H1 (cell line): Measurements from ENCODE around the gene RGS6. TPM values are rescaled to one million over a fixed set of nuclear protein-coding genes. Genes with fewer than 3 reads are reported as not detected.

ENCODE experiments used
- CTCF ChIA-PET: fragments of 300-600 bp; sonication (Branson Sonifier 250); formaldehyde crosslinking; loops from one replicate; lab custom pipeline; 2021; ENCODE audit not compliant: partially characterized antibody; lab: Charles Lee
- POLR2A ChIA-PET: fragments of 300-600 bp; sonication (Branson Sonifier 250); formaldehyde crosslinking; loops from one replicate; lab custom pipeline; 2021; ENCODE audit warnings: inconsistent platforms; ENCODE audit not compliant: partially characterized antibody; lab: Charles Lee
- DNase-seq, 2 experiments: peaks; one replicate each; pipeline versions ENCODE4 v3.0.0 to v3.0.0-alpha.2; 2010 to 2022; ENCODE audit warnings: low spot score in 2 of 2, low read depth in 1 of 2, mixed read lengths in 1 of 2
- FAIRE-seq: peaks from 2 replicates; lab custom pipeline; 2011; peaks lifted over from hg19 to GRCh38; lab: Jason Lieb, UNC
- H2AFZ ChIP-seq: 2 replicates; pipeline ENCODE4 v1.8.1; 2012; ENCODE audit warnings: low read length, inconsistent platforms
- H2AK5ac ChIP-seq: 2 replicates; pipeline ENCODE4 v1.6.1; 2013; ENCODE audit warnings: low read depth, low read length
- H2BK120ac ChIP-seq: replicated peaks from 2 replicates; pipeline ENCODE3; 2013; ENCODE audit warnings: low read depth, low read length, inconsistent platforms
- H2BK12ac ChIP-seq: 2 replicates; pipeline ENCODE4 v1.6.1; 2013; ENCODE audit warnings: low read depth, low read length
- H2BK15ac ChIP-seq: 2 replicates; pipeline ENCODE4 v1.6.1; 2013; ENCODE audit warnings: low read length
- H2BK20ac ChIP-seq: 2 replicates; pipeline ENCODE4 v1.6.1; 2013; ENCODE audit warnings: low read length
- H2BK5ac ChIP-seq: 2 replicates; pipeline ENCODE4 v1.6.1; 2013; ENCODE audit warnings: low read depth, low read length
- H3K14ac ChIP-seq: 2 replicates; pipeline ENCODE4 v1.6.1; 2013; ENCODE audit warnings: inconsistent platforms; ENCODE audit not compliant: insufficient read length
- H3K18ac ChIP-seq: 2 replicates; pipeline ENCODE4 v1.6.1; 2013; ENCODE audit warnings: low read length; ENCODE audit errors: extremely low read depth
- H3K23ac ChIP-seq: 2 replicates; pipeline ENCODE4 v1.6.1; 2013; ENCODE audit warnings: inconsistent platforms; ENCODE audit not compliant: insufficient read length
- H3K23me2 ChIP-seq: 2 replicates; pipeline ENCODE4 v1.6.1; 2013; ENCODE audit warnings: low read depth, low read length
- H3K27ac ChIP-seq: 2 replicates; pipeline ENCODE4 v1.6.1; 2011; ENCODE audit warnings: low read depth, low read length, inconsistent platforms
- H3K27me3 ChIP-seq, 4 experiments: replicated peaks in 1 of 4; 1 replicate in 1 of 4; 2 replicates in 3 of 4; pipeline versions ENCODE4 v1.6.1 to v1.8.1; 2011 to 2013; ENCODE audit warnings: low read length in 3 of 4, mild to moderate bottlenecking in 3 of 4, inconsistent platforms in 2 of 4, mixed read lengths in 2 of 4, moderate library complexity in 1 of 4; ENCODE audit not compliant: control insufficient read depth in 3 of 4, insufficient read depth in 3 of 4; ENCODE audit errors: extremely low read depth in 1 of 4
- H3K36me3 ChIP-seq, 4 experiments: 2 replicates each; pipeline versions ENCODE4 v1.6.1 to v1.8.1; 2011 to 2013; ENCODE audit warnings: mild to moderate bottlenecking in 4 of 4, low read length in 3 of 4, moderate library complexity in 2 of 4, control low read depth in 1 of 4, inconsistent platforms in 1 of 4; ENCODE audit not compliant: insufficient read depth in 4 of 4, control insufficient read depth in 2 of 4
- H3K4ac ChIP-seq: replicated peaks from 2 replicates; pipeline ENCODE3; 2013; ENCODE audit warnings: low read length, low read depth, mixed read lengths, inconsistent platforms; ENCODE audit not compliant: insufficient read length
- H3K4me1 ChIP-seq, 4 experiments: replicated peaks in 1 of 4; 1 replicate in 1 of 4; 2 replicates in 3 of 4; pipeline versions ENCODE4 v1.6.1 to v1.8.1; 2011 to 2013; ENCODE audit warnings: low read length in 3 of 4, inconsistent platforms in 2 of 4, mixed read lengths in 1 of 4; ENCODE audit not compliant: insufficient read depth in 4 of 4, control insufficient read depth in 3 of 4
- H3K4me2 ChIP-seq, 2 experiments: 2 replicates each; pipeline versions ENCODE4 v1.6.1 to v1.8.1; 2011 to 2013; ENCODE audit warnings: low read depth in 2 of 2, low read length in 2 of 2, control low read depth in 1 of 2, inconsistent platforms in 1 of 2, mild to moderate bottlenecking in 1 of 2; ENCODE audit not compliant: insufficient read depth in 1 of 2
- H3K4me3 ChIP-seq, 4 experiments: fragments of 200-600, 300-600 bp in 1 of 4; sonication (generic), shearing (Covaris generic), sonication (Bioruptor Twin) in 1 of 4; 2 replicates each; pipeline versions ENCODE4 v1.5.1 to v1.8.1; 2011 to 2016; ENCODE audit warnings: low read length in 4 of 4, low read depth in 3 of 4, control low read depth in 2 of 4, inconsistent platforms in 2 of 4, mild to moderate bottlenecking in 2 of 4, mixed read lengths in 1 of 4, moderate library complexity in 1 of 4; ENCODE audit not compliant: insufficient read depth in 2 of 4; ENCODE audit errors: extremely low read depth in 1 of 4
- H3K56ac ChIP-seq: replicated peaks from 2 replicates; pipeline ENCODE3; 2013; ENCODE audit warnings: low read depth, mild to moderate bottlenecking, mixed read lengths, low read length, inconsistent platforms; ENCODE audit not compliant: insufficient read length
- H3K79me1 ChIP-seq: 2 replicates; pipeline ENCODE4 v1.6.1; 2013; ENCODE audit warnings: low read depth, low read length, control low read depth
- H3K79me2 ChIP-seq, 2 experiments: 2 replicates each; pipeline versions ENCODE4 v1.6.1 to v1.8.1; 2012 to 2013; ENCODE audit warnings: low read length in 2 of 2, mild to moderate bottlenecking in 2 of 2, inconsistent platforms in 1 of 2; ENCODE audit not compliant: insufficient read depth in 2 of 2, control insufficient read depth in 1 of 2
- H3K9ac ChIP-seq, 4 experiments: replicated peaks in 1 of 4; 1 replicate in 1 of 4; 2 replicates in 3 of 4; pipeline versions ENCODE4 v1.6.1 to v1.8.1; 2011 to 2013; ENCODE audit warnings: low read depth in 3 of 4, low read length in 3 of 4, control low read depth in 2 of 4, mild to moderate bottlenecking in 2 of 4, moderate library complexity in 2 of 4, inconsistent platforms in 1 of 4; ENCODE audit errors: extremely low read depth in 1 of 4
- H3K9me3 ChIP-seq, 2 experiments: 2 replicates each; pipeline versions ENCODE4 v1.6.1 to v1.8.1; 2012 to 2013; ENCODE audit warnings: mild to moderate bottlenecking in 2 of 2, moderate library complexity in 2 of 2, control low read depth in 1 of 2, inconsistent platforms in 1 of 2, low read depth in 1 of 2, low read length in 1 of 2, mixed read lengths in 1 of 2; ENCODE audit not compliant: insufficient read depth in 2 of 2
- H4K20me1 ChIP-seq, 2 experiments: replicated peaks in 1 of 2; 2 replicates each; pipeline versions ENCODE3 to v1.8.1; 2011 to 2013; ENCODE audit warnings: inconsistent platforms in 2 of 2, low read length in 2 of 2, mild to moderate bottlenecking in 1 of 2; ENCODE audit not compliant: insufficient read depth in 2 of 2, control insufficient read depth in 1 of 2
- H4K5ac ChIP-seq: 2 replicates; pipeline ENCODE4 v1.6.1; 2013; ENCODE audit warnings: low read length, low read depth, mixed read lengths, inconsistent platforms; ENCODE audit not compliant: insufficient read length
- H4K8ac ChIP-seq: 2 replicates; pipeline ENCODE4 v1.8.0; 2013; ENCODE audit warnings: mild to moderate bottlenecking, moderate library complexity, low read length, inconsistent platforms; ENCODE audit not compliant: insufficient read depth; ENCODE audit errors: extremely low read depth
- H4K91ac ChIP-seq: replicated peaks from 2 replicates; pipeline ENCODE3; 2013; ENCODE audit warnings: low read length, mixed read lengths, inconsistent platforms; ENCODE audit not compliant: insufficient read length
- ATF2 ChIP-seq: IDR thresholded peaks from 2 replicates; pipeline ENCODE4 v1.6.1; 2012; ENCODE audit warnings: low read length, inconsistent platforms
- CBX8 ChIP-seq: fragments of 300-800, 300-1000 bp; sonication (generic); IDR thresholded peaks from 2 replicates; pipeline ENCODE4 v1.7.1; 2016; ENCODE audit warnings: low read depth, low read length, borderline replicate concordance
- CEBPB ChIP-seq: IDR thresholded peaks from 2 replicates; pipeline ENCODE4 v1.6.1; 2012; ENCODE audit warnings: low read depth, low read length
- EGR1 ChIP-seq: IDR thresholded peaks from 2 replicates; pipeline ENCODE4 v1.6.1; 2011; ENCODE audit warnings: low read depth, low read length, borderline replicate concordance
- EZH2 ChIP-seq: fragments of 200-600 bp; sonication (generic); IDR thresholded peaks from 2 replicates; pipeline ENCODE4 v1.7.1; 2012; ENCODE audit warnings: low read depth, mild to moderate bottlenecking, moderate library complexity, low read length, inconsistent platforms; ENCODE audit not compliant: severe bottlenecking
- HDAC2 ChIP-seq, 2 experiments: fragments of 300-600 bp in 1 of 2; sonication (generic) in 1 of 2; IDR thresholded peaks; 2 replicates each; pipeline ENCODE4 v1.6.1; 2011 to 2012; ENCODE audit warnings: low read depth in 2 of 2, low read length in 2 of 2, mild to moderate bottlenecking in 2 of 2, moderate library complexity in 2 of 2, borderline replicate concordance in 1 of 2, inconsistent platforms in 1 of 2
- KDM5A ChIP-seq: fragments of 200-600 bp; IDR thresholded peaks from 2 replicates; pipeline ENCODE4 v1.7.1; 2012; ENCODE audit warnings: mild to moderate bottlenecking, low read length, inconsistent platforms, mixed read lengths
- MAFK ChIP-seq: IDR thresholded peaks from 2 replicates; pipeline ENCODE4 v1.6.1; 2012; ENCODE audit warnings: low read depth, mild to moderate bottlenecking, improper control_type of control experiment, low read length
- POLR2A ChIP-seq, 2 experiments: IDR thresholded peaks; 1 replicate in 1 of 2; 2 replicates in 1 of 2; pipeline ENCODE4 v1.6.1; 2011; ENCODE audit warnings: low read depth in 2 of 2, low read length in 2 of 2, mild to moderate bottlenecking in 2 of 2; ENCODE audit errors: control extremely low read depth in 1 of 2
- SAP30 ChIP-seq: fragments of 300-600 bp; sonication (generic); IDR thresholded peaks from 2 replicates; pipeline ENCODE4 v1.7.1; 2012; ENCODE audit warnings: low read length, moderate library complexity, mild to moderate bottlenecking, inconsistent platforms; ENCODE audit not compliant: insufficient read depth, insufficient replicate concordance
- SIRT6 ChIP-seq: IDR thresholded peaks from one replicate; pipeline ENCODE4 v1.7.1; 2012; ENCODE audit warnings: low read length, inconsistent platforms
- YY1 ChIP-seq: IDR thresholded peaks from 2 replicates; pipeline ENCODE4 v1.6.1; 2011; ENCODE audit warnings: low read depth, mild to moderate bottlenecking, low read length
- ZNF274 ChIP-seq: IDR thresholded peaks from 2 replicates; pipeline ENCODE4 v1.7.0; 2012; ENCODE audit warnings: low read length, borderline replicate concordance; ENCODE audit errors: extremely low read depth
- WGBS, 2 experiments: shearing (Covaris generic) in 1 of 2; methylation state at CpG; one replicate each; pipeline versions ENCODE4 v1.1.6 to v1.1.7; 2013 to 2015; ENCODE audit warnings: low lambda C conversion rate in 2 of 2, mixed read lengths in 2 of 2, inconsistent platforms in 1 of 2, low coverage in 1 of 2, missing lambda C conversion rate in 1 of 2; ENCODE audit not compliant: insufficient replicate concordance in 2 of 2, insufficient coverage in 1 of 2, insufficient read length in 1 of 2; ENCODE audit errors: extremely low coverage in 1 of 2, missing lambda C conversion rate in 1 of 2; 5-methylcytosine and 5-hydroxymethylcytosine counted together
- polyA plus RNA-seq, 7 experiments: library from polyadenylated mRNA; depleted of rRNA in 3 of 7; stranded (reverse) in 5 of 7; unstranded in 2 of 7; fragments of >200 nt in 5 of 7; fragments of 200-250 nt in 2 of 7; gene quantifications; 1 replicate in 5 of 7; 2 replicates in 1 of 7; 4 replicates in 1 of 7; pipeline versions ENCODE4 v1.2.1 to v1.2.3, GENCODE V29; 2011 to 2013; ENCODE audit warnings: missing spikeins in 2 of 7, mixed read lengths in 2 of 7
- total RNA-seq: library from RNA; stranded (reverse); fragmentation: NEBNext Ultra II Directional; extraction: Animal tissue kit (Norgen Biotek cat#: 25700); gene quantifications from 2 replicates; pipeline ENCODE4 v1.2.1, GENCODE V29; 2021

RGS6 gene
- total and polyA plus RNA-seq, 2 of the 8 experiments (the other 6 are each of a cell fraction or from before 2014, with no cell fraction given): 0.26 to 1.1 TPM

DNA sequence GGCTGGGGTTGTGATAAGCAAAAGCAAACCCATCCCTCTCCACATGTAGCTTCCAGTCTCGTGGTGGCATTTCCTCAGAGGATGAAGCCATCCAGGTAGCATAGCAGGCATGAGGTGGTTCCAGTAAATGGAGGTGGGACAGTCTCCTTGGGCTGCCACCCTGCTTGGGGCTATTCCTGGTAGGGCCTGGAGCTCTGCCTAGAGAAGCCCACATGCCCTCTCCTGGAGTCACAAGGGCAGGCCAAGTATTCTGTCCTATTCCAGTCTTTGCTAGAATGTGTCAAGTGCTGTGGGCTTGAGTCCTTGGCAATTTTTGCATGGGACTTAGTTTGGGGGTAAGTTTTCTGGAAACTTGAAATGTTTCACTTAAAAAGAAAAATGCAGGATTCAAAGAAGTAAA lies 491.7 kb downstream of the RGS6 start:
- no peaks in the 10 kb centered on the region for H3K36me3 ChIP-seq
- CTCF ChIA-PET: interaction anchor here (0.5 to 1.0 kb wide), 3 partner anchors 8 to 176 kb away, joined by 3 read pairs; no protein-coding TSS in a partner anchor
- TF ChIP-seq CEBPB: no peak
- no peak for TF ChIP-seq MAFK
- no peak for TF ChIP-seq EZH2
- no peak for TF ChIP-seq YY1
- TF ChIP-seq HDAC2 (IDR thresholded peaks at IDR 0.05; ENCODE audit: borderline replicate concordance in 1 of 2, low read depth in 2 of 2, low read length in 2 of 2): no peak
- no peak for TF ChIP-seq ATF2
- TF ChIP-seq POLR2A (IDR thresholded peaks at IDR 0.05; ENCODE audit: control extremely low read depth in 1 of 2, low read depth in 2 of 2, low read length in 2 of 2): no peak
- no peak for TF ChIP-seq KDM5A
- no peak for TF ChIP-seq ZNF274
- no peak for TF ChIP-seq EGR1
- TF ChIP-seq CBX8: no peak
- no peak for TF ChIP-seq SAP30
- TF ChIP-seq SIRT6: no peak

More for the DNA sequence above, 491.7 kb downstream of the RGS6 start:
- Histone ChIP-seq H3K4me2 (no peak overlapping the region), H2AFZ (no peak overlapping the region), H4K20me1 (no peaks in the 10 kb centered on the region), H3K23ac (no peak overlapping the region), H3K4ac (no peak overlapping the region), H3K4me1 (peaks cover 0 to 4% (median 0%) of the 10 kb centered on the region in 4 experiments; a peak in 1 of 7 replicates), H4K8ac (no peak overlapping the region), H3K4me3 (no peak overlapping the region), H3K56ac (no peak overlapping the region), H2BK12ac (no peak overlapping the region), H3K14ac (no peak overlapping the region), H2AK5ac (no peak overlapping the region), H2BK20ac (no peak overlapping the region), H3K27ac (no peak overlapping the region), H2BK120ac (no peak overlapping the region), H3K27me3 (no peaks in the 10 kb centered on the region), H2BK5ac (no peak overlapping the region), H3K23me2 (no peaks in the 10 kb centered on the region; the same call in 1 of the 2 replicates), H3K79me1 (no peaks in the 10 kb centered on the region), H3K18ac (no peak overlapping the region), H2BK15ac (no peak overlapping the region), H4K91ac (no peak overlapping the region), H3K9ac (no peak overlapping the region), H4K5ac (no peak overlapping the region), H3K79me2 (no peaks in the 10 kb centered on the region), H3K9me3 (0 out of 4 replicates have a peak, but pooled peaks cover 0 to 4% of the 10 kb centered on the region in 2 experiments)
- no peak for DNase-seq
- POLR2A ChIA-PET: no interaction called here
- FAIRE-seq: no peak
- WGBS, 2 experiments: 83% methylated on average over 1 of the region's 1 CpG; no CpG with 5 or more reads in 1 of the 2 experiments
